MCF 10A (cell line): Measurements from ENCODE around the gene TCAP. TPM values are rescaled to one million over a fixed set of nuclear protein-coding genes. Genes with fewer than 3 reads are reported as not detected.

ENCODE experiments used
- BruUV-seq: library from RNA; stranded (reverse); fragments of 400-500 nt; replicated peaks from 2 replicates; lab custom pipeline; 2021; lab: Mats Ljungman, UMichigan
- CTCF ChIA-PET: fragments of 300-600 bp; sonication (Branson Sonifier 250); formaldehyde crosslinking; extraction: SDS; loops from one replicate; lab custom pipeline; 2021; ENCODE audit warnings: antibody characterized with exemption, inconsistent platforms; lab: Yijun Ruan, JAX
- POLR2A ChIA-PET: fragments of 300-600, 350-650 bp; sonication (Branson Sonifier 250); formaldehyde crosslinking; extraction: SDS; loops from one replicate; lab custom pipeline; 2020; ENCODE audit warnings: antibody characterized with exemption, inconsistent platforms; lab: Yijun Ruan, JAX
- DNase-seq: peaks from one replicate; pipeline ENCODE4 v3.0.0-alpha.2; 2018; ENCODE audit not compliant: unreplicated experiment
- H3K27ac Mint-ChIP-seq: one replicate; pipeline ENCODE4 v1.8.0; 2022; ENCODE audit warnings: mild to moderate bottlenecking, low read depth, mixed read lengths; ENCODE audit not compliant: unreplicated experiment
- H3K27me3 Mint-ChIP-seq: one replicate; pipeline ENCODE4 v1.8.0; 2022; ENCODE audit warnings: mixed read lengths; ENCODE audit not compliant: insufficient read depth, unreplicated experiment
- H3K36me3 Mint-ChIP-seq: one replicate; pipeline ENCODE4 v1.8.0; 2022; ENCODE audit warnings: mild to moderate bottlenecking, moderate library complexity, mixed read lengths; ENCODE audit not compliant: insufficient read depth, unreplicated experiment
- H3K4me1 Mint-ChIP-seq: one replicate; pipeline ENCODE4 v1.8.0; 2022; ENCODE audit warnings: mixed read lengths; ENCODE audit not compliant: insufficient read depth, unreplicated experiment
- H3K4me3 Mint-ChIP-seq: one replicate; pipeline ENCODE4 v1.8.0; 2022; ENCODE audit warnings: mild to moderate bottlenecking, moderate library complexity, mixed read lengths; ENCODE audit not compliant: unreplicated experiment
- H3K9me3 Mint-ChIP-seq: one replicate; pipeline ENCODE4 v1.8.0; 2022; ENCODE audit warnings: mixed read lengths; ENCODE audit not compliant: unreplicated experiment
- CTCF ChIP-seq: fragments of 200-600 bp; IDR thresholded peaks from one replicate; pipeline ENCODE4 v1.8.0; 2022; ENCODE audit warnings: antibody characterized with exemption, mild to moderate bottlenecking; ENCODE audit not compliant: unreplicated experiment
- intact Hi-C: fragments of 100-400 bp; cut with micrococcal nuclease; formaldehyde crosslinking; loops from 2 replicates; pipeline ENCODE4 v1.14.1; 2022
- total RNA-seq: library from RNA; stranded (reverse); gene quantifications from 2 replicates; pipeline ENCODE4 v1.2.3, GENCODE V29; 2022

Gene TCAP
- total RNA-seq, 1 experiment from 2014 or later, result 0.37 TPM

GRCh38 chr17:39699818-39700147, 34.6 kb downstream of the TCAP start, which contains the start of gene ERBB2:
Gene ERBB2, plus strand, starts transcription at chr17:39700064. Its CDS starts 175 bp downstream, at chr17:39700239.
- TF ChIP-seq CTCF, result no peak
- no peaks in the 10 kb centered on the region for H3K36me3 Mint-ChIP-seq
- intact Hi-C loops, result no loop called here
- peak within 1 kb of the TSS; percentile 81 for H3K4me3 Mint-ChIP-seq
- peaks cover 20% of the 10 kb centered on the region for H3K4me1 Mint-ChIP-seq
- ChIA-PET CTCF (interaction anchor here (0.6 to 2.5 kb wide), 8 partner anchors 8 to 81 kb away, joined by 3 to 13 read pairs (median 6); partner anchors contain the start of genes MIEN1 and PGAP3), POLR2A (interaction anchor here (0.6 to 3.1 kb wide), 23 partner anchors 8 to 281 kb away, joined by 3 to 68 read pairs (median 6); partner anchors contain the start of genes CDK12, MIEN1, PGAP3 and PSMD3)
- H3K27ac Mint-ChIP-seq, result peak within 1 kb of the TSS; percentile 56
- peak; percentile 83 for DNase-seq
- no TSS peak for BruUV-seq
- no peaks in the 10 kb centered on the region for H3K27me3 Mint-ChIP-seq
- no peaks in the 10 kb centered on the region for H3K9me3 Mint-ChIP-seq

GRCh38 chr17:39700148-39700987, 35.2 kb downstream of the TCAP start:
- H3K27ac Mint-ChIP-seq, result peak overlapping the region; percentile 56
- intact Hi-C loops, result no loop called here
- BruUV-seq, result no TSS peak
- peaks cover 22% of the 10 kb centered on the region for H3K4me1 Mint-ChIP-seq
- ChIA-PET CTCF (interaction anchor here (0.5 to 2.5 kb wide), 13 partner anchors 9 to 719 kb away, joined by 3 to 13 read pairs (median 3); partner anchors contain the start of genes MIEN1 and PGAP3), POLR2A (interaction anchor here (0.7 to 3.1 kb wide), 21 partner anchors 9 to 281 kb away, joined by 3 to 68 read pairs (median 6); partner anchors contain the start of genes CDK12, MIEN1, PGAP3 and PSMD3)
- H3K4me3 Mint-ChIP-seq, result peak overlapping the region; percentile 81
- no peaks in the 10 kb centered on the region for H3K27me3 Mint-ChIP-seq
- peak; percentile 28 for DNase-seq
- no peak for TF ChIP-seq CTCF
- H3K9me3 Mint-ChIP-seq, result no peaks in the 10 kb centered on the region
- H3K36me3 Mint-ChIP-seq, result no peaks in the 10 kb centered on the region

- H3K4me1 Mint-ChIP-seq, result peaks cover 22% of the 10 kb centered on the region
- no peaks in the 10 kb centered on the region for H3K36me3 Mint-ChIP-seq
- no peaks in the 10 kb centered on the region for H3K9me3 Mint-ChIP-seq
- intact Hi-C loops, result no loop called here
- POLR2A ChIA-PET, result interaction anchor here (0.7 to 3.1 kb wide), 9 partner anchors 11 to 280 kb away, joined by 3 to 68 read pairs (median 13); partner anchors contain the start of genes MIEN1, PGAP3, PSMD3 and STARD3
- TF ChIP-seq CTCF, result no peak
- CTCF ChIA-PET, result interaction anchor here (0.5 to 2.5 kb wide), 8 partner anchors 9 to 719 kb away, joined by 3 to 13 read pairs (median 4); partner anchors contain the start of gene MIEN1
- BruUV-seq, result no TSS peak
- H3K27ac Mint-ChIP-seq, result peak overlapping the region; percentile 56
- no peaks in the 10 kb centered on the region for H3K27me3 Mint-ChIP-seq
- peak overlapping the region; percentile 81 for H3K4me3 Mint-ChIP-seq
- DNase-seq, result no peak
Measured at GRCh38 chr17:39701012-39701783, 36.0 kb downstream of the TCAP start.
